Measurements from ENCODE around the gene IGFL1. TPM values are rescaled to one million over a fixed set of nuclear protein-coding genes. Genes with fewer than 3 reads are reported as not detected.
A peak's percentile ranks its signal among the peaks of the same experiment; 100 is the strongest.
"Not testable (repeated sequence)": the region's sequence is repeated elsewhere in the genome, so short reads cannot be mapped to it uniquely, and the experiment has no call there.

The IGFL1 gene
- polyA plus RNA-seq, 1 donor: not detected

- H3K27ac ChIP-seq (ENCODE audit: low read length): no peak overlapping the region
- 93% methylated on average over 2 of the region's 4 CpGs for WGBS (ENCODE audit: insufficient coverage, low lambda C conversion rate)
- DNase-seq: no peak
These were observed 27.1 kb upstream of the IGFL1 start for GRCh38 chr19:46202426-46202825.

GRCh38 chr19:46202872-46203860 lies 26.4 kb upstream of the IGFL1 start:
- H3K36me3 ChIP-seq (ENCODE audit: control insufficient read depth, insufficient read depth, low read length): no peaks in the 10 kb centered on the region
- no peaks in the 10 kb centered on the region for H3K9me3 ChIP-seq (ENCODE audit: control insufficient read depth, low read depth, low read length)
- no peak overlapping the region for H3K4me3 ChIP-seq (ENCODE audit: low read length)
- no peak for DNase-seq
- peaks cover 19% of the 10 kb centered on the region for H3K27me3 ChIP-seq (ENCODE audit: control insufficient read depth, insufficient read depth, low read length)
- no peaks in the 10 kb centered on the region for H3K4me1 ChIP-seq (ENCODE audit: control insufficient read depth, insufficient read depth, low read length)
- 100% methylated on average over 1 of the region's 8 CpGs for WGBS (ENCODE audit: insufficient coverage, low lambda C conversion rate)
- no peak overlapping the region for H3K27ac ChIP-seq (ENCODE audit: low read length)

More at GRCh38 chr19:46202426-46202825, 27.1 kb upstream of the IGFL1 start:
- no peak overlapping the region for H3K4me3 ChIP-seq (ENCODE audit: low read length)
- no peaks in the 10 kb centered on the region for H3K9me3 ChIP-seq (ENCODE audit: control insufficient read depth, low read depth, low read length)
- peaks cover 19% of the 10 kb centered on the region for H3K27me3 ChIP-seq (ENCODE audit: control insufficient read depth, insufficient read depth, low read length)
- no peaks in the 10 kb centered on the region for H3K4me1 ChIP-seq (ENCODE audit: control insufficient read depth, insufficient read depth, low read length)
- no peaks in the 10 kb centered on the region for H3K36me3 ChIP-seq (ENCODE audit: control insufficient read depth, insufficient read depth, low read length)

- no CpG with 5 or more reads among the region's 5 CpGs for WGBS (ENCODE audit: insufficient coverage, low lambda C conversion rate)
- no peaks in the 10 kb centered on the region for H3K4me1 ChIP-seq (ENCODE audit: control insufficient read depth, insufficient read depth, low read length)
These were observed 25.5 kb upstream of the IGFL1 start for GRCh38 chr19:46204008-46204407.

DNA sequence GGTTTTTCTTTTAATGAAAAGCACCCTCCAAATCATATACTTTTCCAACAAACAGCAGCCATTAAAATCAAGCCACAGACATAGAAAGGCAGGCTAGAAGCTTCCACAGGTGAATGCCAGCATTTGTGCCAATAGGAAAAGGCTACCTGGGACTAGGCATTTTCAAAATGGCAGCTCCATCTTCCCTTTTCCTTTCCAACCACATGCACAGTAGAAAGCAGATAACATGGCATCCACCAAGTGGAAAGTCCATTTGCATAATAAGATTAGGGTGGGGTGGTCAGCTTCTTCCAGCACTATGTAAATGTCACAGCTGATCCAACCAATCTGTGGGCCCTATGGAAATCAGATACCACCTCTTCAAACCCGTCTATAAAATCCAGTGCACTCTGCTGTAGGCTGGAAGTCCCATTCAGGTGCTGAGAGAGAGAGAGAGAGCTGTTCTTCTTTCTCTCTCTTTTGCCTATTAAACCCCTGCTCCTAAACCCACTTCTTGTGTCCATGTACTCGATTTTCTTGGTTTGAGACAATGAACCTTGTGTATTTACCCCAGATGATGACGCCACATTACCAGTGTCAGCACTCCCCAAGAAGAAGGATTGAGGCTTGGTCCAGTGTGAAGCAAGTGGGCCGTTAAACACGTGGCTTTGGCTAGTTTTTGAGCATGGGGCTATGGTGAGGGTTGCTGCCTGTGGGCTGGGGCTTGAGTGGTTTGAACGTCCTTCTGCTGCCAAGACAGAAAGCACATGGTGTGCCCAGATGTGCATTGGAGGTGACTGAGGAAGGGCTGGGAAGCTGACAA lies 24.2 kb upstream of the IGFL1 start:
- Histone ChIP-seq H3K27ac (ENCODE audit: low read length) (no peak overlapping the region), H3K36me3 (ENCODE audit: control insufficient read depth, insufficient read depth, low read length) (no peaks in the 10 kb centered on the region), H3K27me3 (ENCODE audit: control insufficient read depth, insufficient read depth, low read length) (peaks cover 17% of the 10 kb centered on the region), H3K9me3 (ENCODE audit: control insufficient read depth, low read depth, low read length) (no peaks in the 10 kb centered on the region), H3K4me3 (ENCODE audit: low read length) (no peak overlapping the region), H3K4me1 (ENCODE audit: control insufficient read depth, insufficient read depth, low read length) (no peaks in the 10 kb centered on the region)
- DNase-seq: no peak
- no CpG with 5 or more reads among the region's 6 CpGs for WGBS (ENCODE audit: insufficient coverage, low lambda C conversion rate)

More at GRCh38 chr19:46204008-46204407, 25.5 kb upstream of the IGFL1 start:
- H3K27me3 ChIP-seq (ENCODE audit: control insufficient read depth, insufficient read depth, low read length): peaks cover 21% of the 10 kb centered on the region
- DNase-seq: no peak
- no peak overlapping the region for H3K27ac ChIP-seq (ENCODE audit: low read length)
- no peak overlapping the region for H3K4me3 ChIP-seq (ENCODE audit: low read length)
- no peaks in the 10 kb centered on the region for H3K36me3 ChIP-seq (ENCODE audit: control insufficient read depth, insufficient read depth, low read length)
- no peaks in the 10 kb centered on the region for H3K9me3 ChIP-seq (ENCODE audit: control insufficient read depth, low read depth, low read length)

- H3K4me3 ChIP-seq (ENCODE audit: low read length): no peak overlapping the region
- no peak for DNase-seq
- no peaks in the 10 kb centered on the region for H3K9me3 ChIP-seq (ENCODE audit: control insufficient read depth, low read depth, low read length)
- H3K4me1 ChIP-seq (ENCODE audit: control insufficient read depth, insufficient read depth, low read length): no peaks in the 10 kb centered on the region
- no peak overlapping the region for H3K27ac ChIP-seq (ENCODE audit: low read length)
- no peaks in the 10 kb centered on the region for H3K36me3 ChIP-seq (ENCODE audit: control insufficient read depth, insufficient read depth, low read length)
- no CpG with 5 or more reads among the region's 5 CpGs for WGBS (ENCODE audit: insufficient coverage, low lambda C conversion rate)
- H3K27me3 ChIP-seq (ENCODE audit: control insufficient read depth, insufficient read depth, low read length): peaks cover 17% of the 10 kb centered on the region
These were observed 23.4 kb upstream of the IGFL1 start for GRCh38 chr19:46206176-46206575.

- no CpG with 5 or more reads among the region's 3 CpGs for WGBS (ENCODE audit: insufficient coverage, low lambda C conversion rate)
- no peak for DNase-seq
- Histone ChIP-seq H3K4me3 (ENCODE audit: low read length) (no peak overlapping the region), H3K27ac (ENCODE audit: low read length) (no peak overlapping the region), H3K27me3 (ENCODE audit: control insufficient read depth, insufficient read depth, low read length) (peaks cover 17% of the 10 kb centered on the region), H3K4me1 (ENCODE audit: control insufficient read depth, insufficient read depth, low read length) (no peaks in the 10 kb centered on the region), H3K36me3 (ENCODE audit: control insufficient read depth, insufficient read depth, low read length) (no peaks in the 10 kb centered on the region), H3K9me3 (ENCODE audit: control insufficient read depth, low read depth, low read length) (no peaks in the 10 kb centered on the region)
These were observed 22.9 kb upstream of the IGFL1 start for GRCh38 chr19:46206682-46207081.

- H3K4me1 ChIP-seq (ENCODE audit: control insufficient read depth, insufficient read depth, low read length); H3K9me3 ChIP-seq (ENCODE audit: control insufficient read depth, low read depth, low read length); H3K36me3 ChIP-seq (ENCODE audit: control insufficient read depth, insufficient read depth, low read length); H3K4me3 ChIP-seq (ENCODE audit: low read length); DNase-seq; H3K27ac ChIP-seq (ENCODE audit: low read length): not testable (repeated sequence)
- WGBS (ENCODE audit: insufficient coverage, low lambda C conversion rate): no CpG with 5 or more reads among the region's 8 CpGs
- H3K27me3 ChIP-seq (ENCODE audit: control insufficient read depth, insufficient read depth, low read length): peaks cover 11% of the 10 kb centered on the region
These were observed 21.7 kb upstream of the IGFL1 start for GRCh38 chr19:46207858-46208257.

DNA sequence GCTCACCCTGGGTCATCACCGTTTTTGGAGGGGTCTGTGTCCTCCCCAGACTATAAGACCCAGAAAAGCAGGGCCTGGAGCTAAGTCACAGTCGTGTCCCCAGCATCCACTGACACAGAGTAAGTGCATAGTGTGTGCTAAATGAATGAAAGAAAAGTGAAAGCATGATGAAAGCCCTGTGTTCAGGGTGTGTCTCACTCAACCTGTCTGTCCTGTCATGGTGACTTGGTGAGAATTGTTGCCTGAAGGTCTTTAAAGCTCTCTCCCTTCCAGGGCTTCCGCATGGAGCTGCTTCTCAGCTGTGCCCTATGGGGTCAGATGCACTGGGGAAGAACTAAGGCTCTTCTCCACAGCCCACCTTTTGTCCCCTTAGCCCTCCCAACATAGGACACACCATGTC lies 20.5 kb upstream of the IGFL1 start:
- WGBS (ENCODE audit: insufficient coverage, low lambda C conversion rate): no CpG with 5 or more reads among the region's 3 CpGs
- Histone ChIP-seq H3K4me1 (ENCODE audit: control insufficient read depth, insufficient read depth, low read length) (no peaks in the 10 kb centered on the region), H3K9me3 (ENCODE audit: control insufficient read depth, low read depth, low read length) (no peaks in the 10 kb centered on the region), H3K4me3 (ENCODE audit: low read length) (no peak overlapping the region), H3K27me3 (ENCODE audit: control insufficient read depth, insufficient read depth, low read length) (peaks cover 10% of the 10 kb centered on the region), H3K36me3 (ENCODE audit: control insufficient read depth, insufficient read depth, low read length) (no peaks in the 10 kb centered on the region), H3K27ac (ENCODE audit: low read length) (no peak overlapping the region)
- peak; percentile 17 to 34 for DNase-seq

- Histone ChIP-seq H3K36me3 (ENCODE audit: control insufficient read depth, insufficient read depth, low read length) (no peaks in the 10 kb centered on the region), H3K4me3 (ENCODE audit: low read length) (no peak overlapping the region), H3K9me3 (ENCODE audit: control insufficient read depth, low read depth, low read length) (no peaks in the 10 kb centered on the region), H3K27ac (ENCODE audit: low read length) (no peak overlapping the region), H3K4me1 (ENCODE audit: control insufficient read depth, insufficient read depth, low read length) (no peaks in the 10 kb centered on the region), H3K27me3 (ENCODE audit: control insufficient read depth, insufficient read depth, low read length) (peaks cover 7% of the 10 kb centered on the region)
- peak in 1 of 2 donors; percentile 51 for DNase-seq
- WGBS (ENCODE audit: insufficient coverage, low lambda C conversion rate): no CpG with 5 or more reads among the region's 1 CpG
These were observed 20.1 kb upstream of the IGFL1 start for GRCh38 chr19:46209472-46209871.

GRCh38 chr19:46210669-46211068 lies 18.9 kb upstream of the IGFL1 start:
- H3K27me3 ChIP-seq (ENCODE audit: control insufficient read depth, insufficient read depth, low read length): peaks cover 4% of the 10 kb centered on the region
- H3K9me3 ChIP-seq (ENCODE audit: control insufficient read depth, low read depth, low read length): no peaks in the 10 kb centered on the region
- no peak overlapping the region for H3K4me3 ChIP-seq (ENCODE audit: low read length)
- WGBS (ENCODE audit: insufficient coverage, low lambda C conversion rate): no CpG with 5 or more reads among the region's 1 CpG
- no peak for DNase-seq
- H3K4me1 ChIP-seq (ENCODE audit: control insufficient read depth, insufficient read depth, low read length): no peaks in the 10 kb centered on the region
- no peaks in the 10 kb centered on the region for H3K36me3 ChIP-seq (ENCODE audit: control insufficient read depth, insufficient read depth, low read length)
- H3K27ac ChIP-seq (ENCODE audit: low read length): no peak overlapping the region

Measured in large intestine (tissue), 3 donors.